ENCODE measurements around the gene TMEM117.

TMEM117 gene

GRCh38 chr12:43835656-43836474 lies at the start of gene TMEM117:
Gene TMEM117 (plus strand): TSS chr12:43836081.
- DNase-seq = no peak

- no peak for DNase-seq
Measured at GRCh38 chr12:43786899-43787693, 48.8 kb upstream of the TMEM117 start.

- no peak for DNase-seq
Measured at GRCh38 chr12:43789941-43790340, 45.9 kb upstream of the TMEM117 start.

DNA sequence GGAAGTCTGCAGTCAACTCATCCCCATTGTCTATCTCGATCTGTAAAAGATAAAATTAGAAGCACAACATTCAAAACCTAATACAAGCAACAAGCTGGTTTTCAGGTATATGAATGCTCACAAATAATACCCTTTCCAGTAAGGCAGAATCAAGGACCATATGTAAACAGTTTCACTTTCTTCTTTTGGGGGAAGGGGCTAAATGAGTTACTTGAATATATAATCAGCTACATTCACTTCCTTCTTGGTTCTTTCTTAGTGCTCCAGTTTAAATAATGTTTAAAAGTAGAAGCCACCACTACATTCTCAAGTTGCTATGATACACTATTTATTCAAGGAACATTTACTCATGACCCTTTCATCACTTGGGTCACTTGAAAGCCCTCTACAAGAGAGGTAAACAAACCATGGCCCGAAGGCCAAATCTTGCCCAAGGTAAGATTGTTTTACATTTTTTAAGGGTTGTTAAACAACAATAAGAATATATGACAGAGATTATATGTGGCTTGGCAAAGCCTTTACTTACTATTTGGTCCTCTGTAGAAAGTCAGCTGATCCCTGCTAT lies 40.1 kb upstream of the TMEM117 start:
- DNase-seq = no peak

- DNase-seq = no peak
Measured at GRCh38 chr12:43797561-43798217, 38.2 kb upstream of the TMEM117 start.

- no peak for DNase-seq
Measured at GRCh38 chr12:43805149-43805859, 30.6 kb upstream of the TMEM117 start.

DNA sequence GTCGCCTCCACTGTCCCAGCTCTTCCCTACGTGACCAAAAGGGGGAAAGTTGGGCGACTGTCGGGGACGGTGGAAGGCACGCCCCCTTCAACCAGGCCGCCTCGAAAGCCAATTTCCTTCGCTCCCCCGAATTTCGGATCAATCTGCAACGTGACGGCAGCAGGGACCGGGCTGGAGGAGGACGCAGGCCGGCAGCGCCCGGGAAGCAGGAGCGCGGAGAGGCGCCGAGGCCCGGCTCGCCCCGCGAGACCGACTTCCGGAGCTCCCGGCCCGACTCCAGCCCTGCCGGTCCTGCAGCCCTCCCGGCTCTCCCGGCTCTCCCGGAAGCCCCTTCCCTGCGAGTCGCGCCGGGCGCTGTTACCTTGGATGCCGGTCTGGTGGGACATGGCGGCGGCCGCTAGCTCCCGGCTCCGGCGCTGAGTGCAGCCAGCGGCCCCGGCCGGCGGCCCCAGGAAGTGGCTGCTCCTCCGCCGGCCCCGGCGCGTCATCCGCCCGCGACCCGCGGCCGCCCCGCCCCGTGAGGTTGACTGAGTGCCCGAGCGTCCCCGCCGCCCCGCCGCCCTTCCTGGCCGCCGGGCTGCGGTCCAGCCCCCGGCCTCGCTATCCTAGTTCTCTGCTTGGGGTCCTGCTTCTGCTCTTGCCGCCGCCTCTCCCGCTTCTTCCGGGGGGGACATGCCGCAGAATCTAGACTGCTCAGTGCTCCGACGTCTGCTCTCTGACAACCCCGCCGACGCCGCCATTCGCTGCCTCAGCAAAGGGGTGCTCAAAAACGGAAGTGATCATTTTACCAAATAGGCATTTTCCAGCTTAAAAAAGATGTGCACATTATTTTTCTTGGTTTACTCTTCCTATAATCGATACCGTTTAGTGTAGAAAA lies 29.8 kb upstream of the TMEM117 start, which contains the start of gene TWF1:
TWF1 (minus strand) TSS at position 458 of the 877 bp plus-strand sequence; CDS start at position 386, 72 bp downstream.
- peak; percentile 13 to 71 for DNase-seq

DNA sequence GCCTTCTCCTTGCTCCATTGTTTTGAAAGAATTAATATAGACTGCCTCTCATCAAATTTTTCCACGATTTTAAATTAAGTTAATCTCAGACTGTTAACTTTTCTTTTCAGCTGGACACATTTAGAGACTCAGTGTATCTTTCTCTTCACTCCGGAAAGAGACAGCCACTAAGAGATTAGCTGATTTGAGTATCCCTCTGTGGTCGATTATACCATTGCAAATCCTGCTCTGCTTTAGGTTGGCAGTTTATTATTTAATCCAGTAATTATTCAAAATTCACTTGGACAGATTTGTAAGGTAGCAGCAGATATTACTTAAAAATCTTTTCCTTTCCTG lies 29.2 kb upstream of the TMEM117 start:
- peak in 1 of 2 experiments; percentile 37 for DNase-seq

GRCh38 chr12:43807386-43807785 lies 28.5 kb upstream of the TMEM117 start:
- DNase-seq = no peak

DNA sequence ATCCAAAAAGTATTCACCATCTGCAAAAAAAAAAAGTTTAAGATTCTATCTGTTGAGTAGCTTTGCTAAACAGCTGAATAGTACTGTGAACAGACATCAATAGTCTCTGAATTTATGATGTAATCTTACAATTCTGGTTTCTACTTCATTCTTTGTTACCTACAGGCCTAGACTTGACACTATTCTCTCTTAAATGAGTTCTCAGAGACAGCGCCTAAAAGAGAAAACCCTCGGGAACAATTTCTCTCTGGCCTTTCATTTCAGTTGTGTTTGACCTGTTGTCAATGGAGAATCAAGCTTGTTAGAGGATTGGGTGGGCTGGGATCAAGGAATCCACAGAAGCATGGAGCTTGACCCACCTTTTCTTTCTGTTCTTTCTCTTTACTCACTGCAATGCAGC lies 23.8 kb upstream of the TMEM117 start:
- DNase-seq = no peak

GRCh38 chr12:43812926-43813325 lies 23.0 kb upstream of the TMEM117 start:
- no peak for DNase-seq

DNA sequence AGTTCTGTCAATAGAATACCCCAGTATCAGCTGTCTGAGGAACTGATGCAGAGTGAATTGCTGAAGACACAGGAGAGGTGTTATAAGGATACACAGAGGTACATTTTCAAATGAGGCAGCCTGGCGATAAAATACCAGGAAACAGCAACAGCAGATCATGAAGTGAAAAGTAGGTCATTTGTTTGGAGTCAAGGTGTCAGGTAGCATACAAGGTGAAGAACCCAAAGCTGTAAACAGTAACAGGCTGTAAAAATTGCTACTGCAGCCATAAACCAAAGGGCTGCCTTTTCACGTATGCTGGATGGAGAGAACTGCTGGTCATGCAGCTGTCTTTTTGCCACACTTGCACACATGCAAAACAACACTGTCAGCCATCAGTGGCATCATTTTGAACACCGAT lies 20.5 kb upstream of the TMEM117 start:
- DNase-seq = no peak

- DNase-seq = no peak
Measured at GRCh38 chr12:43816168-43816567, 19.7 kb upstream of the TMEM117 start.

DNA sequence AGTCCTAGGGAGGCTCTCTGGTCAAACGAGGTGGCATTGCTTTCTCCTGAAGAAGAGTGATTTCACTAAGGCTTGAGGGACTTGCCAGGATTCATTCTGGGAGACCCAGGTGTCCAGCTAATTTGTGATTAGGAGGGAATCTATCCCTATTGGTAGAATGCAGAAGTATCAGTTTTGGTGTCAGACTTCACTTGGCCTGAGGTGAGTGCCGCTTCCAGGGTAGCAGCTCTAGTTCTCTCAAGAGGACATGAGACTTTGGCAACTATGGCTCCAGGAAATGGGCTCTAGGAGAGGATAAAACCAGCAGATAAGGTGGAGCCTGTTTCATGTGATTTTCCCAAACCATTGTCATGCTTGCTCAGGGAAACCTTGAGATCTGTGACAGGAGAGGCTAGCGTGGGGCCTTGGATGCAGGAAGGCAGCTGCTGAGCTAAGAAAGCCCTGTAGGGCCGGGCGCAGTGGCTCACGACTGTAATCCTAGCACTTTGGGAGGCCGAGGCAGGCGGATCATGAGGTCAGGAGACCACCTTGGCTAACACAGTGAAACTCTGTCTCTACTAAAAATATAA lies 11.6 kb upstream of the TMEM117 start:
- no peak for DNase-seq

DNA sequence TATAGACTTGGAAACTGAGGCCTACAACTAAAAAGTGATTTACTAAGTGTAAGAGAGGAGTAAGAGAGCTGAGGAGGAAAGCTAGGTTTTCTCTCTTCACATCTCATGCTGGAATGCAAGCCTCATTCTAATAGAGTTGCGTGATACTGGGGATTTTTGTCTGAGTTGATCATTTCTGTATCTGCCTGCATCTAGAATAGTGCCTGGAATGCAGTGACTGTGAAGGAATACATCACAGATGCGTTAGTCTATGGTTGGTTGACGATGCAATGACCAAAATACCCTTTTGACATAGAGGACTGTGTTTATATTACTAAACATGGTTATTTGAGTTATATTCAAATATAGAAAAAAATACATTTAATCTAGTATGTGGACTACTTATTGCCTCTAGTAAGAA lies 9.2 kb upstream of the TMEM117 start:
- DNase-seq = no peak

DNA sequence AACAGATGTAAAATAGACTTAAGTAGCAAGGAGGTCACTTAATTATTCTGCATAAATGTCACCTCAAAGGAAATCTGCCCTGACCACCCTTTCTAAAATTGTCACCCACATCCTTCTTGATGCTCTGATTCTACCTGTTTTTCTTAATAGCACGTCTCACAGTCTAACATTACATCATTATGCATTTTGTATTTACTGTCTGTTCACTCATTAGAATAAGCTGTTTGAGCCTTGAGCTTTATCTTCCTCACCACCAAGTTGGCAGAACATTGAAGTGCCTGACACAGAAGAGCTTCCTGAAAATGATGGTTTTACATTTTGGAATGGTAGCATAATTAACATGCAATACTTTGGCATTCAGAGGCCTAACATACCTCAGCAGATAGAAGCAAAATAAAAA lies 8.8 kb upstream of the TMEM117 start:
- no peak for DNase-seq

GRCh38 chr12:43832463-43833168 lies 3.3 kb upstream of the TMEM117 start:
- no peak for DNase-seq

DNA sequence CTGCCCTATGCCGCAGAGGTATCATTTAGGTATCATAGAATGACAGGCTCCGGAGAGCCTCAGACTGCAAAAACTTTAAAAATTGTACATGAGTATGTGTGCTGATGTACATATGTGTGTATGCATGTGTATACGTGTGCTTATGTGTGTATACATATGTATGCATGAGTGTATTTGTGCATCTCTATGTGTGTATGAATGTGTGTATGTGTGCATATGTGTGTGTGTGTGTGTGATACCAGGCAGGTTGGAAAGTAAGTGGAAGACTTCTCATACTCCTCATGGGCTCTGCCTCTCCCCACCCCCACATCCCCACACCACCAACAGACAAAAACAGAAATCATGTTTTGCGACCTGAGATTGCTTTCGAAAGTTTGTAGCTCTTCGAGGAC lies 621 bp upstream of the TMEM117 start:
- no peak for DNase-seq

GRCh38 chr12:43836475-43836989 lies 651 bp downstream of the TMEM117 start:
- DNase-seq = no peak

GRCh38 chr12:43840338-43840737 lies 4.5 kb downstream of the TMEM117 start:
- DNase-seq = no peak

All from SW 1271 (cell line).